DOHH2 (cell line): ENCODE results near the gene LAMA5.

ENCODE experiments used
- EZH2phosphoT487 ChIP-seq: fragments of 200-600 bp; sonication (generic); IDR thresholded peaks from 2 replicates; pipeline ENCODE4 v1.6.1; 2017; ENCODE audit warnings: borderline replicate concordance, mild to moderate bottlenecking, antibody characterized with exemption, low read length, moderate library complexity, mixed read lengths
- TF ChIP-seq, protein P1 (sequence below): fragments of 200-600 bp; sonication (generic); IDR thresholded peaks from one replicate; pipeline ENCODE4 v1.5.1; 2014; ENCODE audit warnings: antibody characterized with exemption, mild to moderate bottlenecking, low read depth, low read length; ENCODE audit not compliant: poor library complexity, severe bottlenecking

DNA sequence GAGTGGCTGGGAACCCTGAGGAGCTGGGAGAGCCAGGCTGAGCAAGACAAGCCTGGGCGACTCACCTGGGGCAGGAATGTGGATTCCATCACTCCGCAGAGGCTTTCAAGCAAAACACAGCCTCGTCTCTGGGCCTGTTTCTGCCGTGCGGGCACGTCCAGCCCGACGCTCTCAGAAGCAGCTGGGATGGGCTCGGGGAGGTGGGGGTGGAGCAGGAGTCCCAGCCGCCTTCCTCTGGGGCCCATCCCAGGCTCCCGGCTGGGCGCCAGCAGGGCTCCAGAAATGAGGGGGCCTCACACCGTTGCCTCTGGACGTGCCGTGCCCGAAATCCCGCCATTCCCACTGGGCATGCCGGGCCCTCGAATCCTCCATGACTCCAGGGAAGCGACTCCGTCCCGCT is 11.1 kb upstream of the LAMA5 start:
- TF ChIP-seq, protein P1, sequence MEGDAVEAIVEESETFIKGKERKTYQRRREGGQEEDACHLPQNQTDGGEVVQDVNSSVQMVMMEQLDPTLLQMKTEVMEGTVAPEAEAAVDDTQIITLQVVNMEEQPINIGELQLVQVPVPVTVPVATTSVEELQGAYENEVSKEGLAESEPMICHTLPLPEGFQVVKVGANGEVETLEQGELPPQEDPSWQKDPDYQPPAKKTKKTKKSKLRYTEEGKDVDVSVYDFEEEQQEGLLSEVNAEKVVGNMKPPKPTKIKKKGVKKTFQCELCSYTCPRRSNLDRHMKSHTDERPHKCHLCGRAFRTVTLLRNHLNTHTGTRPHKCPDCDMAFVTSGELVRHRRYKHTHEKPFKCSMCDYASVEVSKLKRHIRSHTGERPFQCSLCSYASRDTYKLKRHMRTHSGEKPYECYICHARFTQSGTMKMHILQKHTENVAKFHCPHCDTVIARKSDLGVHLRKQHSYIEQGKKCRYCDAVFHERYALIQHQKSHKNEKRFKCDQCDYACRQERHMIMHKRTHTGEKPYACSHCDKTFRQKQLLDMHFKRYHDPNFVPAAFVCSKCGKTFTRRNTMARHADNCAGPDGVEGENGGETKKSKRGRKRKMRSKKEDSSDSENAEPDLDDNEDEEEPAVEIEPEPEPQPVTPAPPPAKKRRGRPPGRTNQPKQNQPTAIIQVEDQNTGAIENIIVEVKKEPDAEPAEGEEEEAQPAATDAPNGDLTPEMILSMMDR, result no peak
- no peak for TF ChIP-seq EZH2phosphoT487
